GM21367 (cell line): Measurements from ENCODE around the gene UGP2.
"Not testable (repeated sequence)": the region's sequence is repeated elsewhere in the genome, so short reads cannot be mapped to it uniquely, and the experiment has no call there.

Source experiments
- ATAC-seq: cut with Tn5 transposase; IDR thresholded peaks from one replicate; pipeline ENCODE4 v1.9.1; 2021; ENCODE audit not compliant: unreplicated experiment

UGP2 gene

DNA sequence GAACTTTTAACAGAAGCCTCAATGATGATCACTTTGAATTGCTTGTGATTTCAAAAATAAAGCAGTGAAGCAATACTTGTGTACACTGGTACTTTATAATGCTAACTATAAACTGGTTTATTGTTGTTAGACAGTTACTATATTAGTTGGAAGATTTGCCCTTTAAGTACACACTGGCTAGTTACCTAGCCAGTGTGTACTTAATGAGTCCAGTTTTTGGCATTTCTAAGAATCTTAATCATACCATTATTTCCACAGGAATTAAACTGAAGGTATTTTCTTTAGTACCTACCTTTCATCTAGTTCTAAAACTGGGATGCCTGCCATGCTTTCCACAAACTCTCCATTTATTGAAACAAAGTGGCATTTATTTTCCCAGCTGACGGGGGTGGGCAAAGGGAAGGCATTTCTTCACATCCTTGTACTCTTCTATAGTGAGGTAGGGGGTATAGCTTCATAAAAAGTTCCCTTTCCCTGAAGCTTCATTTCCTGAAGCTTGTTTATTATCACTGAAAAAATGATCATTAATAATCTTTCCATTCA is 49.9 kb downstream of the UGP2 start:
- ATAC-seq: no peak

DNA sequence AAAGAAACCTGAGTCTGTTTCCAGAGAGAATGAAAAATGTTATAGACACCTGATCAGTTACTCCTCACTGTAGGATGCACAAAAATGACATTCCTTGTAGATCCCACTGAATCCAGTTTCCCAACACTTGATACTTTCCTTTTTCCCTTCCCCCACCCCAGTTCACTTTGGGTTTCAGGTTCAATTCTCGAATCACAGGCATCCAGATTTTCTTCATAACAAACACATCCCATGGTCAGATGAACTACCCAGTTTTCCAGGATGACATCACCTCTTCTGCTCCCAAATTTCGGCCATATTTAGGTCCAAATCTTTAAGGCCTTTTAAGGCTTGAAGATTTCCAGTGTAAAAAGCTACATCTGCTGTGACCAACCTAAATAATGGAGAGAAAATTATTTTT is 51.5 kb downstream of the UGP2 start:
- no peak for ATAC-seq

DNA sequence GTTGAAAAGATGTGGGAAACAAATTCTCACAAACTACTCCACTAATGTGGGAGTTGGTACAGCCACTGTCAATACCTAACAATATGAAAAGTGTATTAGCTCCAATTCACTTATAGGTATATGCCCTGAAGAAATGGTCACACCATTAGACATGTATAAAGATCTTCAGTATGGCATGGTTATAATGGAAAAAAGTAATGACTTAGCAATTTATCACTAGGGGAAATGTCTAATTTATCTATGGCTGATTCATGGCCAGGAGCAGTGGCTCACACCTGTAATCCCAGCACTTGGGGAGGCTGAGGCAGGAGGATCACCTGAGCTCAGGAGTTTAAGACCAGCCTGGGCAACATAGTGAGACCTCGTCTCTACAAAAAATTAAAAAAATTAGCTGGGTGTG is 52.5 kb downstream of the UGP2 start:
- ATAC-seq: no peak

DNA sequence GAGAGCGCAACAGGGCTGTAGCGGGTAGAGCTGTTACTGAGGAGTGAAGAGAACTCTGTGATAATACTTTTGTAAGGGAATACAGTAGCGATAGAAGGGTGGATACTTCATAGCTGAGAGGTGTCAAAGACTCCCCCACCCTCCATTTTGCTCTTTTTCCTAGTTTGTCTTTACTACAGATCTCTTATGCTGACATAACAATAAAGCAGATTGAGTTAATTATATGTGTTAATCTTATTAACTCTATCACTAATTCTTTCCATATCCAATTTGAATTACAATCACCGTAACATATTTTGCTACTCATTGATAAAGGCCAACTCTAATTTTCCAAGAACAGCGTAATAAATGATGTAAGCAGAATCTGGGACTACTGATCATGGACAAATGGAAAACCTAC is 57.1 kb downstream of the UGP2 start:
- ATAC-seq: no peak

DNA sequence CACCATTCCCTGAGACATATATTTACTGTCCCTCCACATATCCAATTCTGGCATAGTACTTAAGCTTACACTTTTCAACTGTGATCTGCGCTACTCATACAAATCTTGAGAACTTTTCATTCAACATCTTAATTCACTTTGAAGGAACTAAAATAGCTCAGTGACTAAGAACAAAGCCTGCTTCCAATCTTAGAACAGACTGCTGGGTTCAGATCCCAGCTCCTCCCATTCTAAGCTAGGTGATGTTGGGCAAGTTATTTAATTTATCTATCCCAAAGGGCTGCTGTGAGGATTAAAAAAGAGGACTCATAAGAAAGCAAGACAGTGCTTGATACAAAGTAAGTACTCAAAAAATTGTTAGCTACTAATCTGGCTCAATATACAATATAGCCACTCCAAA is 57.9 kb downstream of the UGP2 start:
- ATAC-seq: no peak

DNA sequence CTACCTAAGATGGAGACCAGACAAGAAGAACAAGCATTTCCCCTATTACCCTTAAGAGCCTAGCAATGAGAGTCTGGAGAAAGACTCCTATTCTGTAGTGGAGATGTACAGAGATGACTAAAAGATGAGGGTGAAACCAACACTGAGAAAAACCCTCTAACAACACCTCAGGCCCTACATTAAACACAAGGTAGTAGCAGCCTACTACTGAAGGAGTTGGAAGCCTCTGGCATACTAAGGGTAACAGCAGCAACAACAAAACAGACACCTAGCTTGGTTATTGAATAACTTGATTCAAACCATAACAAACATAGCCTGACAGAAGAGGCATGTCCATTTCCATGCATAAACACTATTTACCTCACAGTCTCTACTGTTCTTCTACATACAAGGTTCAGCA is 60.5 kb downstream of the UGP2 start:
- no peak for ATAC-seq

DNA sequence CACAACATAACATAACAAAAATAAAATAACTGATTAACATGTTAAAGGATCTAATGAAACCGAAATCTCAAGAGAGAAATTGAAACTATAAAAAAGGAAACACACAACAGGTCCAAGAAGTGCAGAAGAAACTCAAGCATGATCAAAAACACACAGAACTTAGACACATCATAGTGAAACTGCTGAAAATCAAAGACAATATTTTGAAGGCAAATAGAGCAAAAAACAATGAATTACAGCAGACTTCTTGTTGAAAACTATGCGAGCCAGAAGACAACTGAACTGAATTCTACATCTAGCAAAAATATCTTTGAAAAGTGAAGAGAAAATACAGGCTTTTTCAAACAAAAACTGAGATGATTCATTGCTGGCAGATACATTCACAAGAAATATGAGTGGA is 61.3 kb downstream of the UGP2 start:
- ATAC-seq: no peak

DNA sequence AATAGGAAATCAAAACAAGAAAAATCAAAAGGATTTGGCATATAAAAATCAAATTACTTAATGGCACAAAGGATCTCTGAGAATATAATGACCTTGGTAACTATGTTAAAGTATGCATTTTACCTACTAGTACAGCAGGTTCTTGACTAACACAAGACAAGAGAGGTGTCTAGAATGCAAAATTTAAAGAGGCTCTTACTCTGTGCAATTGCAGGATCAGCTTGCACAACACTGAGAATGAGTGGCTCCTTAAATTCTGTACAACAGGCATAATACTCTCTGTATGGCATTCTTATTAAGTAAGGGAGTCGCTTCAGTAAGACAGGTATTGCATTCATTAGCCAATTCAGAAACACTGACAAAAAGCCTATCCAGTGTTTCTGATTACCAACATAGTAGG is 72.6 kb downstream of the UGP2 start:
- ATAC-seq: no peak

DNA sequence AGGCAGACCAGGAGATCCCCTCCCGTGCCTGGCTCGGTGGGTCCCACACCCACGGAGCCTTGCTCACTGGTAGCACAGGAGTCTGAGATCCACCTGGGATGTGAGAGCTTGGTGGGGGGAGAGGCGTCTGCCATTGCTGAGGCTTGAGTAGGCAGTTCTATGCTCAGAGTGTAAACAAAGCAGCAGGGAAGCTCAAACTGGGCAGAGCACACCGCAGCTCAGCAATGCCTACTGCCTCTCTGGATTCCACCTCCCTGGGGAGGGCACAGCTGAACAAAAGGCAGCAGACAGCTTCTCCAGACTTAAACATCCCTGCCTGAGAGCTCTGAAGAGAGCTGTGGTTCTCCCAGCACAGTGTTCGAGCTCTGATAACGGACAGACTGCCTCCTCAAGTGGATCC is 85.1 kb downstream of the UGP2 start:
- ATAC-seq: no peak

DNA sequence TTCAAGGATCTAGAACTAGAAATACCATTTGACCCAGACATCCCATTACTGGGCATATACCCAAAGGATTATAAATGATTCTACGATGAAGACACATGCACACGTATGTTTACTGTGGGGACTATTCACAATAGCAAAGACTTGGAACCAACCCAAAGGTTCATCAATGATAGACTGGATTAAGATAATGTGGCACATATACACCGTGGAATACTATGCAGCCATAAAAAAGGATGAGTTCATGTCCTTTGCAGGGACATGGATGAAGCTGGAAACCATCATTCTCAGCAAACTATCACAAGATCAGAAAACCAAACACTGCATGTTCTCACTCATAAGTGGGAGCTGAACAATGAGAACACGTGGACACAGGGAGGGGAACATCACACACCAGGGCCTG is 90.4 kb downstream of the UGP2 start:
- not testable (repeated sequence) for ATAC-seq
